Stimulated activated CD4-positive, alpha-beta T cell treated with anti-CD3 and anti-CD28 coated beads, Interleukin-4, amount 100 ng/mL, for 1 hour (primary cell): Measurements from ENCODE around the gene ARMH1.
A peak's percentile ranks its signal among the peaks of the same experiment; 100 is the strongest.
"Not testable (repeated sequence)": the region's sequence is repeated elsewhere in the genome, so short reads cannot be mapped to it uniquely, and the experiment has no call there.

ENCODE experiments used
- DNase-seq: peaks from one replicate; pipeline ENCODE4 v3.0.0-alpha.2; 2020

Gene ARMH1

GRCh38 chr1:44724955-44725698 lies 50.6 kb downstream of the ARMH1 start:
- DNase-seq, result no peak

DNA sequence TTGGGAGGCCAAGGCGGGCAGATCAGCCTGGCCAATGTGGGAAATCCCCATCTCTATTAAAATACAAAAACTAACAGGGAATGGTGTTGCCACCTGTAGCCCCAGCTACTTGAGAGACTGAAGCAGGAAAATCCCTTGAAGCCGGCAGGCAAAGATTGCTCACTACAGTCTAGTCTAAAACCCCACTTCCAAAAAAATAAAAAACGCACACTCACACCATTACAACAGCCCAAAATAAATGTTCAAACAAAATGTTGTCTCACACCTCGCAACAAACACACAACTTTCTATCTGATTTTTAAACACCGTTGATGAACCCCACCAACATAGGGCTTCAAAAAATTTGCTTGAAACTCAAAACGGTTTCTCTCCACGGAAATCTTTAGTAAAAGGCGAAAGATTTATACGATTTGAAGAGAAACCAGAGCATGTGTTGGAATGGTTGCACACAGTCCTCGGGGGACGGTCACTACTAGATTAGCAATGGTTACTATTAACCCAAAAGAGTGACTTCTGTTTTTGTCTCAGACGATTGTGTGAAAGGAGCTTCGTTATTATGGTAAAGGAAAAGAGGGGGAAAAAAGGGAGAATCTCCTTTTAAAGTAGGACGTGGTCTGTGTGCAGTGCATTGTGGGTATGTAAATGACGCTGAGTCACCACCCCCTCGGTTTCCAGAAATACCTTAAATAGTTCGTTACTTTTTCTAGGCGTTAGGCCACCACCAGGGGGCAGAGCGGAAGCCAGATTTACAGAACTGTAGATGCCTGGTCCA lies 56.4 kb downstream of the ARMH1 start, which contains the start of gene RNU5D-1:
Gene RNU5D-1, minus strand, starts transcription at position 430 of the 772 bp plus-strand sequence.
- peak; percentile 95 for DNase-seq

DNA sequence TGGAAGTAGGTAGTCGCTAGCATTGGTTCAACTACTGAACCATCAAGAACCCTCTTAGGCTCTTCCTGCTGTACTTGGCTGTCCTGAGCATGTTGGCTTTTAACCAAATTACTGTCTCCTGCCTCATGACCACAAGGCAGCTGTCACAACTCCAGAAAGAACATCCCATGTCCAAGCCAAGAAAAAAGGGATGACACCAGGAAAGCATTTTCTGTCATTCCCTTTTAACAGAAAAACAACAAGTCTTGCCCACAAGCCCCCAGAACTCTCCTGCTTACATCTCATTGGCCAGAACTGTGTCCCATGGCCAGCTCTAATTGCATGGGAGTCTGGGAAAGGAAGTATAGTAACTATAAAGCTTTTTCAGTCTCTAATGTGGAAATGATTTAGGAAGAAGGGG lies 58.9 kb downstream of the ARMH1 start:
- no peak for DNase-seq

- no peak for DNase-seq
Observed at GRCh38 chr1:44733784-44734183, 59.3 kb downstream of the ARMH1 start.

DNA sequence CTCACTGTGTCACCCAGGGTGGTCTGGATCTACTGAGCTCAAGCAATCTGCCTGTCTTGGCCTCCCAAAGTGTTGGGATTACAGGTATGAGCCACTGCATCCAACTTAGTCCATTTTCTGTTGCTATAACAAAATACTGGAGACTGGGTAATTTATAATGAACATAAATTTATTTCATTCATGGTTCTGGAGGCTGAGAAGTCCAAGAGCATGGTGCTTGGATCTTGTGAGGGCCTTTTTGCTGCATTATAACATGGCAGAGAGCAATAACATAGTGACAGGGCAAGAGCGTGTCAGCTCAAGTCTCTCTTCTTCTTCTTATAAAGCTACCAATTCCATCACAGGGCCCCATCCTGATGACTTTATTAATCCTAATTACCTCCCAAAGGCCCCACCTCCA lies 61.5 kb downstream of the ARMH1 start:
- DNase-seq, result no peak

DNA sequence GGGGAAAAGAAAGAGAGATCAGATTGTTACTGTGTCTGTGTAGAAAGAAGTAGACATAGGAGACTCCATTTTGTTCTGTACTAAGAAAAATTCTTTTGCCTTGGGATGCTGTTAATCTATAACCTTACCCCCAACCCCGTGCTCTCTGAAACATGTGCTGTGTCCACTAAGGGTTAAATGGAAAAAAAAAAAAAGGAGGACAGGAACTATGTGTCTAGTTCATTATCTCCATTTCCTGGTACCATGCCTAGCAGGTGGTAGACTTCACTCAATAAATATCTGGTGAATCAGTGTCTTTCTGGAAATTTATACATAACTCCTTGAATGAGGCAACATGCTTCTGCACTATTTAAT lies 64.4 kb downstream of the ARMH1 start:
- DNase-seq, result not testable (repeated sequence)

- peak; percentile 97 for DNase-seq
Observed at GRCh38 chr1:44739307-44740178, 65.0 kb downstream of the ARMH1 start, which contains the start of gene KIF2C. TSS of gene KIF2C (plus strand) at chr1:44739837. CDS start at chr1:44739933, 96 bp downstream.

DNA sequence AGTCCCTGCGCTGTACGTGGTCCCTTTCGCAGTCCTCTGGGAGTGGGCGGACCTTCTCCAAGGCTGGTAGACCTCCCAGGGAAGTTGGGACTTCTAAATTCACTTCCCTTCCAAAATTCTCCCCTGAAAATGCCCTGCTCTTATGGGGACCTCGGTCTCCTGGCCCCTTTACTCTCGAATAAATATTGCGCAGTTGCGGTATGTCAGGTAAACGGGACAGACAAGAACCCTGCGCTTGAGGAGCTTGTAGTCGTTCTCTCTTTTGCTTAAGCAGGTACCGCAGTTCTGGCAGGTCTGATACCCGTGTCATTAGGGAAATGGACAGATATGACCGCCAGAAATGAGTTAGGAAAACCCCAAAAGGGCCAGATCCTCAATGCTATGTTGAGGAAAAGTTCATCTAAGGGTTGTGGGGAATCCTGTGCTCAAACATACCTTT lies 65.7 kb downstream of the ARMH1 start:
- DNase-seq, result no peak

- no peak for DNase-seq
Observed at GRCh38 chr1:44743211-44743610, 68.7 kb downstream of the ARMH1 start.

- no peak for DNase-seq
Observed at GRCh38 chr1:44747878-44748277, 73.4 kb downstream of the ARMH1 start.

GRCh38 chr1:44757420-44757819 lies 82.9 kb downstream of the ARMH1 start:
- DNase-seq, result no peak

DNA sequence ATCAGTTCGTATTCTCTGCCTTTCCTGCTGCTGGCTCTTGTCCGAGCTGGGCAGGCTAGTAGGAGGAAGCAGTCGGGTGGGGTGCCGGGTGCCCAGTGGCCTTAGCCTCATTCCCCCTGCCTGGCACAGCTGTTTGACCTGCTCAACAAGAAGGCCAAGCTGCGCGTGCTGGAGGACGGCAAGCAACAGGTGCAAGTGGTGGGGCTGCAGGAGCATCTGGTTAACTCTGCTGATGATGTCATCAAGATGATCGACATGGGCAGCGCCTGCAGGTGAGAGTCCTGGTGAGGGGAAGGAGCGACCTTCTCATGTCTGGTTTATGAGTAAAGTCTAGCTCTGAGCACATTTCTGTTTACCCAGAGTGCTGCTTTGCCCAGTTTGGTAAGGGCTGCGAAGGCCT lies 84.6 kb downstream of the ARMH1 start:
- DNase-seq, result no peak

DNA sequence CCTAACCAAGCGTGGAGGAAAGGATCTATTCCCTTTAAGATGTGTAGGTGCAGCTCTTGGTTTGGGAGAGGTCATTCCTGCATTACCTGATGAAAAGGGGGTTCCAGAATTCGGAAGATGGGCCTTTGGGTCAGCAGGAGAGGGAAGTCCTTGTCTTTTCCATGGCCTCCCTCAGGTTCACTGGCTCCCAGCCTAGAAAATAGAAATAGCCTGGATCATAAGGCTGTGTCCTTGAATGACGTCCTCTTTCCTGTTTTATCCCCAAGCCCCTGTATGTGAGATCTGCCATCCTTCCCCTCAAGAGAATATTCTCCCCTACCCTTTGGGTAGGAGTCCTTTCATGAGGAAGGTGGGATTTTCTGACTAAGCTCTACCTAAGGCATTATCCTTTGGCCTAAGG lies 86.4 kb downstream of the ARMH1 start:
- DNase-seq, result no peak

DNA sequence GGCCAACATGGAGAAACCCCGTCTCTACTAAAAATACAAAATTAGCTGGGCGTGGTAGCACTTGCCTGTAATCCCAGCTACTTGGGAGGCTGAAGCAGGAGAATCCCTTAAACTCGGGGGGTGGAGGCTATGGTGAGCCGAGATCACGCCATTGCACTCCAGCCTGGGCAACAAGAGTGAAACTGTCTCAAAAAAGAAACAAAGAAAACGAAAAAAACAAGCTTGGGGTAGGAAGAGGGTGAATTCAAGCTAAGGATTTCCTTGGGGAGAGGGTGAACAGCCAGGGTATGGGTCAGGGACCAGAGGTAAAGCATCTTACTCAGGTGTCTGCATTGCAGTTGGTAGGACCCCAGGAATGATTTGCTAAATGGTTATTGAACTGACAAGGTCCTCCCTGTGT lies 91.9 kb downstream of the ARMH1 start:
- not testable (repeated sequence) for DNase-seq
